Measurements from ENCODE around the gene ATP8A2. TPM values are rescaled to one million over a fixed set of nuclear protein-coding genes. Genes with fewer than 3 reads are reported as not detected.

ATP8A2 gene
- total RNA-seq, 1 donor from 2014 or later, result 1.3 TPM

DNA sequence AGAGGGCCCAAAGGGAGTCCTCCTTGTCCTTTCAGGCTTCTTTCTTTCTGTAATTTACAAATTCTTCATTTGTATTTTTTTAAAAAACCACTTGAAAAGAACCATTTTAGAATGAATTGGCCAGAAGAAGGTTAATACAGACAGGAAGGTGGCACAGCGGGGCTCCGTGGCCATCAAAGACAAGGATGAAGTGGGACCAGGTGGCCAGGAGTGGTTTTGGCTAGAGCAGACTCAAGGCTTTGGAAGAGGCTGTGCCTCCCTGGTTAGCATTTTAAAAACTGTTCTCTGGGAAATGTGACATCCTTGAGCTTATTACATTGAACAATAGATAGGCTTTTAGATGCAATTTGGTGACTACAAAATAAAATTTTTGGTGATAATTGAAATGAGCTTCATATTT lies 48.4 kb downstream of the ATP8A2 start:
- DNase-seq (ENCODE audit: low read depth) (no peak), FAIRE-seq (no peak)
- Histone ChIP-seq H3K27me3 (ENCODE audit: insufficient read depth, low read length) (peaks cover 20% of the 10 kb centered on the region), H3K9me3 (ENCODE audit: insufficient read depth, low read depth, low read length) (no peaks in the 10 kb centered on the region), H3K9ac (ENCODE audit: low read length) (no peak overlapping the region), H3K27ac (ENCODE audit: low read depth, low read length) (no peak overlapping the region), H3K36me3 (ENCODE audit: insufficient read depth, low read length) (no peaks in the 10 kb centered on the region), H2AFZ (ENCODE audit: low read depth, low read length) (no peak overlapping the region), H3K79me2 (ENCODE audit: insufficient read depth, low read length) (no peaks in the 10 kb centered on the region), H3K4me1 (ENCODE audit: insufficient read depth, low read length) (no peaks in the 10 kb centered on the region), H3K4me2 (ENCODE audit: low read length) (no peak overlapping the region), H3K4me3 (ENCODE audit: insufficient read depth, low read depth, low read length) (no peak overlapping the region), H4K20me1 (ENCODE audit: insufficient read depth, low read length) (no peaks in the 10 kb centered on the region)
- H3K27ac Mint-ChIP-seq (ENCODE audit: unreplicated experiment), result no peak overlapping the region
- no peaks in the 10 kb centered on the region for H3K36me3 Mint-ChIP-seq (ENCODE audit: low read depth, unreplicated experiment)
- TF ChIP-seq EZH2 (IDR thresholded peaks at IDR 0.05; ENCODE audit: insufficient read depth, low read length), result no peak
- TF ChIP-seq, protein P1, sequence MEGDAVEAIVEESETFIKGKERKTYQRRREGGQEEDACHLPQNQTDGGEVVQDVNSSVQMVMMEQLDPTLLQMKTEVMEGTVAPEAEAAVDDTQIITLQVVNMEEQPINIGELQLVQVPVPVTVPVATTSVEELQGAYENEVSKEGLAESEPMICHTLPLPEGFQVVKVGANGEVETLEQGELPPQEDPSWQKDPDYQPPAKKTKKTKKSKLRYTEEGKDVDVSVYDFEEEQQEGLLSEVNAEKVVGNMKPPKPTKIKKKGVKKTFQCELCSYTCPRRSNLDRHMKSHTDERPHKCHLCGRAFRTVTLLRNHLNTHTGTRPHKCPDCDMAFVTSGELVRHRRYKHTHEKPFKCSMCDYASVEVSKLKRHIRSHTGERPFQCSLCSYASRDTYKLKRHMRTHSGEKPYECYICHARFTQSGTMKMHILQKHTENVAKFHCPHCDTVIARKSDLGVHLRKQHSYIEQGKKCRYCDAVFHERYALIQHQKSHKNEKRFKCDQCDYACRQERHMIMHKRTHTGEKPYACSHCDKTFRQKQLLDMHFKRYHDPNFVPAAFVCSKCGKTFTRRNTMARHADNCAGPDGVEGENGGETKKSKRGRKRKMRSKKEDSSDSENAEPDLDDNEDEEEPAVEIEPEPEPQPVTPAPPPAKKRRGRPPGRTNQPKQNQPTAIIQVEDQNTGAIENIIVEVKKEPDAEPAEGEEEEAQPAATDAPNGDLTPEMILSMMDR (IDR thresholded peaks at IDR 0.05; ENCODE audit: insufficient read depth, low read depth, low read length), result no peak
- no peak overlapping the region for H3K4me3 Mint-ChIP-seq (ENCODE audit: unreplicated experiment)
- peaks cover 8% of the 10 kb centered on the region for H3K27me3 Mint-ChIP-seq (ENCODE audit: low read depth, unreplicated experiment)
- no peaks in the 10 kb centered on the region for H3K9me3 Mint-ChIP-seq (ENCODE audit: unreplicated experiment)
- no peaks in the 10 kb centered on the region for H3K4me1 Mint-ChIP-seq (ENCODE audit: low read depth, unreplicated experiment)

- FAIRE-seq (no peak), DNase-seq (ENCODE audit: low read depth) (no peak)
- Mint-ChIP-seq H3K4me3 (ENCODE audit: unreplicated experiment) (no peak overlapping the region), H3K27ac (ENCODE audit: unreplicated experiment) (no peak overlapping the region), H3K36me3 (ENCODE audit: low read depth, unreplicated experiment) (no peaks in the 10 kb centered on the region), H3K4me1 (ENCODE audit: low read depth, unreplicated experiment) (no peaks in the 10 kb centered on the region), H3K27me3 (ENCODE audit: low read depth, unreplicated experiment) (peaks cover 8% of the 10 kb centered on the region), H3K9me3 (ENCODE audit: unreplicated experiment) (no peaks in the 10 kb centered on the region)
- H3K9me3 ChIP-seq (ENCODE audit: insufficient read depth, low read depth, low read length), result no peaks in the 10 kb centered on the region
- peaks cover 20% of the 10 kb centered on the region for H3K27me3 ChIP-seq (ENCODE audit: insufficient read depth, low read length)
- no peaks in the 10 kb centered on the region for H3K79me2 ChIP-seq (ENCODE audit: insufficient read depth, low read length)
- no peak for TF ChIP-seq EZH2 (IDR thresholded peaks at IDR 0.05; ENCODE audit: insufficient read depth, low read length)
- TF ChIP-seq, protein P1 (IDR thresholded peaks at IDR 0.05; ENCODE audit: insufficient read depth, low read depth, low read length), result no peak
- no peak overlapping the region for H3K27ac ChIP-seq (ENCODE audit: low read depth, low read length)
- no peaks in the 10 kb centered on the region for H3K36me3 ChIP-seq (ENCODE audit: insufficient read depth, low read length)
- H3K9ac ChIP-seq (ENCODE audit: low read length), result no peak overlapping the region
- no peaks in the 10 kb centered on the region for H3K4me1 ChIP-seq (ENCODE audit: insufficient read depth, low read length)
- no peak overlapping the region for H3K4me2 ChIP-seq (ENCODE audit: low read length)
- H3K4me3 ChIP-seq (ENCODE audit: insufficient read depth, low read depth, low read length), result no peak overlapping the region
- no peaks in the 10 kb centered on the region for H4K20me1 ChIP-seq (ENCODE audit: insufficient read depth, low read length)
- H2AFZ ChIP-seq (ENCODE audit: low read depth, low read length), result no peak overlapping the region
Measured at GRCh38 chr13:25421612-25422011, 49.8 kb downstream of the ATP8A2 start.

- no peak overlapping the region for H3K4me3 ChIP-seq (ENCODE audit: insufficient read depth, low read depth, low read length)
- no peak overlapping the region for H2AFZ ChIP-seq (ENCODE audit: low read depth, low read length)
- Mint-ChIP-seq H3K4me3 (ENCODE audit: unreplicated experiment) (no peak overlapping the region), H3K4me1 (ENCODE audit: low read depth, unreplicated experiment) (no peaks in the 10 kb centered on the region), H3K27me3 (ENCODE audit: low read depth, unreplicated experiment) (peaks cover 6% of the 10 kb centered on the region), H3K9me3 (ENCODE audit: unreplicated experiment) (no peaks in the 10 kb centered on the region), H3K36me3 (ENCODE audit: low read depth, unreplicated experiment) (no peaks in the 10 kb centered on the region), H3K27ac (ENCODE audit: unreplicated experiment) (no peak overlapping the region)
- no peaks in the 10 kb centered on the region for H3K79me2 ChIP-seq (ENCODE audit: insufficient read depth, low read length)
- no peaks in the 10 kb centered on the region for H3K9me3 ChIP-seq (ENCODE audit: insufficient read depth, low read depth, low read length)
- no peaks in the 10 kb centered on the region for H4K20me1 ChIP-seq (ENCODE audit: insufficient read depth, low read length)
- no peak overlapping the region for H3K27ac ChIP-seq (ENCODE audit: low read depth, low read length)
- no peak for DNase-seq (ENCODE audit: low read depth)
- peaks cover 18% of the 10 kb centered on the region for H3K27me3 ChIP-seq (ENCODE audit: insufficient read depth, low read length)
- no peak for TF ChIP-seq EZH2 (IDR thresholded peaks at IDR 0.05; ENCODE audit: insufficient read depth, low read length)
- TF ChIP-seq, protein P1 (IDR thresholded peaks at IDR 0.05; ENCODE audit: insufficient read depth, low read depth, low read length), result no peak
- no peak overlapping the region for H3K4me2 ChIP-seq (ENCODE audit: low read length)
- H3K36me3 ChIP-seq (ENCODE audit: insufficient read depth, low read length), result no peaks in the 10 kb centered on the region
- H3K9ac ChIP-seq (ENCODE audit: low read length), result no peak overlapping the region
- H3K4me1 ChIP-seq (ENCODE audit: insufficient read depth, low read length), result no peaks in the 10 kb centered on the region
- no peak for FAIRE-seq
Measured at GRCh38 chr13:25422153-25422552, 50.4 kb downstream of the ATP8A2 start.

Data from astrocyte (in vitro differentiated cells and primary cell).